OCI-M2 (cell line): ENCODE measurements around the gene SUGCT.

ENCODE experiments used
- DNase-seq: peaks from one replicate; lab custom pipeline; 2025; ENCODE audit not compliant: unreplicated experiment; lab: John Stamatoyannopoulos, UW

SUGCT gene

GRCh38 chr7:40316176-40316575, 181.4 kb downstream of the SUGCT start:
- DNase-seq: no peak

DNA sequence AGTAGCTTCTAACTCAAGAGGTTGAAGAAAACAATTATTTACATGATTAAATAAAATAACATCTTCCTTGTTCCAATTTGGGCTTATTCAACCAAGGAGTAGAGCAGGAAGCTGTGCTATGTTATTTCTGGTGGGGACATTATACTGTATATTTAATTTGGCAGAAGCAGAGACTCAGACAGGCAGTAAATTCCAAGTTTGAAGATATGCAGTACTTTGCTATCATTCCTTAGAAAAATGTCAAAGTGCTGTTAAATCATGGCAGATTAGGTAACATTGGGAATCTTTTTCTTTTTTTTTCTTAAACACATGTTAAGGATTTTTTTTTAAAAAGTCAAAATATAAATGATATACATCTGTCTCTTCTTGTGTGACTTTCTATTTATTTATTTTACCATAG, 190.1 kb downstream of the SUGCT start:
- no peak for DNase-seq

- DNase-seq: no peak
These were observed 192.3 kb downstream of the SUGCT start for GRCh38 chr7:40327113-40327512.

GRCh38 chr7:40327873-40328272, 193.1 kb downstream of the SUGCT start:
- DNase-seq: no peak

DNA sequence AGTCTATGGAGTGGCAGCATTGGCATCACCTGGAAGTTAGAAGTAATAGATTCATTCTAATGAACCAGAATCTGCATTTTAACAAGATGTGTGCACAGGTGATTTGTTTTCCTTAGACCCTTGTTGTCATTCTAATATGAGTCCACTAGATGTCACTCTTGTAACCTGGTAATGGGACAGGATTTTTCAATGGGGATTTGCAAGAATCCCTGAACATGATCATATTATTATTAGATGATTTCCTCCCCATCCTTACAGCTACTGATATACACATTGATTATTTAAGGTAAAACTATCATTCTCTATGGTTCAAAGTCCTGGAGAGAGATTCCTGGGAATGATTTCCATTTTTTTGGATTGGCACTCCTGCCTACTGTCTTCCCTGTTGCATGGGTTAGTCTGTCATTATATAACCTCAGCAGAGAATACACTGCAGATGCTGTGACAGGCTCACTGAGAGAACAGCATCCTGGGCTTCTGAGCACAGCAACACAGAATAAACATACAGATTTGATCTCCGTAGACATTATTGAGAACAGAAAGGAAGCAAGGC, 194.9 kb downstream of the SUGCT start:
- no peak for DNase-seq

DNA sequence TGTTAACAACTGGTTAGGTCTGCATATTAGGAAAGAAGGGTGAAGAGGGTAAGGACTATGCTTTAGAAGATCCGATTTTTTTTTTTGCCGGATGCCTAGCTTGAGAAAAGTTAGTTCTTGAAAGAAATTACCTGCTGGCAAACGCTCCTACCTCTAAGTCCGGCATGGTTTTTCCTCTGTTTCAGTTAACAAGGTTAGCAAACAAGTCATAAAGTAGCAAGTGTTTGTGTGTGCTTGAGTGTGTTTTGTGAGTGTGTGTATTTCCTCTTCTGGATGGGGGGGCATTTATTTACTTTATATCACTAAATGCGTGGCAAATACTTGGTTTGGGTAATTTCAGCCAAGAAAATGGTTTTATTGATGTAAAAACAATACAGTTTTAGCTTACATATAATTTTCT, 195.6 kb downstream of the SUGCT start:
- no peak for DNase-seq

GRCh38 chr7:40331915-40332314, 197.1 kb downstream of the SUGCT start:
- no peak for DNase-seq

DNA sequence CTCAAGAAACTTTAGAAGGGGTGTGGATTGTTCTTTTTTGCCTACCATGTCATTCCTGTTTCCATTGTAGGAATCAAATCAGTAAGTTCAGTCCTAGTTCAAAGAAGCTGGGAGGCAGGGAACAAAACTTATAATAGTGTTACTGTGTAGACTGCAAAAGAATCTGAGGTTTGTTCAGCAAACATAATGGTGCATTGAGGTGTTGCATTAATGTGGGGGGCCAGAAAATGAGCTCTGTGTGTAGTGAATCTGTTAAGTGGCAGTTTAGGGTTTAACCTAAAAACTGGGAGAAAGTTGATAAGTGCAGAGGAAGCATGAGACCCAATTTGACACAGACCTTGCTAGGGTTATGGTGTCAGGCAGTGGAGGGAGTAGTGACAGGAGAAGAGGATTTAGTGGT, 197.7 kb downstream of the SUGCT start:
- no peak for DNase-seq

DNA sequence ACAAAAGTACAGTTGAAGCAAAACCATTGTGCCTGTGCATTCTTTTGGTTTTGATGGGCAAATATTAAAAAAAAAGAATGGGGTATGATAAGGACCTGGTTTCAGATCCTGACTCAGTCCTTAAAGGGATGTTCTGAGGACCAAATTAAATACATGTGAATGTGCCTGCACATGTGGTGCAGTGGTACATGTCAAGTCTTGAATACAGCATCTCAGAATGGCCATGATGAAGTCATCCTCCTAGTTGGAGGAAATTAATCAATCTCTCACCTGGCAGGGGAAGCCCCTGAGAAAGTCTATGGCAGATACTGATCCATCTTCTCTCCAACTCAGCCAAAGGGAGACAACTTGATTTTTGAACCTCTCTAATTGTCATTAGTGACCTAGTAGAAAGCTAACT, 207.0 kb downstream of the SUGCT start:
- no peak for DNase-seq

GRCh38 chr7:40346554-40346953, 211.7 kb downstream of the SUGCT start:
- DNase-seq: no peak

DNA sequence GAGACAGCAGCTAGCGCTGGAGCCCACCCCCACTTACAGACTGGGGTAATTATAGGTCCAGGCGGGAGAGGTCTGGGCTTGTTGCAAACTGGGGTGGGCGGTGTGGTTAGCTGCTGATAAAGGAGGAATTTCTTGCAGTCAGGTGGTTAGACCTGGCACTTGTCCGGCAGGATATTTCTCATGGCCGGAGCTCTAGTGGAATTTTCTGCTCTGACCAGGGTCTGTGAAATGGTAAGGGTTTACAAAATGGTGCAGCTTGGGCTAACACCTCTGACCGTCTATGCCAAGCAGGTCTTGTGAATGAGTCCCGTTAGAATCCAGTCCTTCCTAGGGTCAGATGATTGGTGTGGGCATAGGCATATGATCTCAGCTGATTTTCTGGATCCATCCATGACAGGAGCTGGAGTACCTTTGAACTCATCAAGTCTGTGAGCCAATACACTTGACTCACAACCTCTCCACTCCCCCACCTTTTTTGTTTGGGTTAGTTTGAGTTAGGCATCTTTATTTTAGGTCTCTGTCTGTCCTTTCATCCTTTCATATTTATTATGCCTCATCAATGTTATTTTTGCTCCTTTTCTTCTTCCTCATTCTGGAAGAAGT, 213.4 kb downstream of the SUGCT start:
- no peak for DNase-seq

DNA sequence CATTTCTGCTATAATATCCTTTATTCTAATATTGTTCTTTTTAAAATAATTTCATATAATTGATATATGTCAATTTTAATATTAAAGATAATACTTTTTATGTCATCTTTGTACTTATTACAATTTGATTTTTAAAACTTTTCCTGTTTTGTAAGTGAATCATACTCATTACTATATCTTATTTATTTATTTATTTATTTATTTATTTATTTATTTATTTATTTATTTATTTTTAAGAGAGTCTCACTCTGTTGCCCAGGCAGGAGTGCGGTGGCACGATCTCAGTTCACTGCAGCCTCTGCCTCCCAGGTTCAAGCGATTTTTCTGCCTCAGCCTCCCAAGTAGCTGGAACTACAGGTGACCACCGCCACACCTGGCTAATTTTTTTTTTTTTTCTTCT, 215.3 kb downstream of the SUGCT start:
- no peak for DNase-seq

DNA sequence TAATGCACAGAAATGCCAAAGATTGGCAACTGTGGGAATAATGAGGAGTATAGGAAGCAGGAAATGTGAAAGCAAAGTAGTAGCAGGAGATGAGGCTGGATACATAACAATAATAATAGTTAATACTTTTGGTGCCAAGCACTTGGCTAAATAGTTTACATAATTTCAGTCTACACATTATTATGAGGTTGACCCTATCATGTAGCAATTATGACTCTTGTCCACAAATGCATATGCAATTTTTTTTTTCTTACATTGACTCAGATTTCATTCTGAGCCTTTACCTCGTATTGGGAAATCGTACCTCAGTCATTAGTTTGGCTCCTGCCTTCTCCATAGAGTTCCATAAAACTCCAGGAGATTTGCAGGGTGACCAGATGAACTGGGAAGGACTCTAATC, 219.9 kb downstream of the SUGCT start:
- no peak for DNase-seq

- DNase-seq: no peak
These were observed 221.5 kb downstream of the SUGCT start for GRCh38 chr7:40356312-40356711.

DNA sequence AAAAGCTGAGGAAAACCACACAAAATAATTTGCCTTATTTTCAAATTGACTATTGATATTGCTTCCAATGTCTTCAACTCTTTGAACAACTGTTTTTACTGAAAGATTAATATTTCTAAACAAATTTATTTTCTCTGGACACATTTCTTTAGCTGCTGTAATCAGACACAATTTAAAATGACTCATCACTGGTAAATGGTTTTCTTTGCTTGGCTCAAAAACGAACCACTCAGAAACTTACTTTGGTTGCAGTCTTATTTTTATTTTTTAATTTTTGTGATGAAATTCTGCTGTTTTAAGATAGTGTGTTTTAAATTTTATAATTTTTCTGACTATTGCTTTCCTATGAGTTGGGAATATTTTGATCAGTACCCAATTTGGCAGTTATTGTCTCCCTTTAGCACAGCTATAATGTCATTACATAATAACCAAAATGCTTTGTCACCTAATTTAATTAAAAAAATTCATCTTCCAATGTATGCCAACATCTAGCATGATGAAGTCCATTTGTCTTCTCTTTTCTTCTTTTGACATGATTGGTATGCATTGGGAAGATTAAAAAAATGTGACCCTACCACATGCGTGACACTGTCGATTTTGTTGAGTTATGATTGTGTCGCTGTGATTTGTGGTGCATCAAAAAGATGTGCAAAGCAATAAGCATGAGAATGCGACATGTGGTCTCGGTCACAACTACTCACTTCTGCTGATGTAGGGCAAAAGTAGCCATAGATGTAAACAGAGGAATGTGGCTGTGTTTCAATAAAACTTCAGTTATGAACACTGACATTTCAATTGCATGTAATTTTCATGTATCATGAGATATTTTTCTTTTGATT, 222.3 kb downstream of the SUGCT start:
- DNase-seq: no peak

DNA sequence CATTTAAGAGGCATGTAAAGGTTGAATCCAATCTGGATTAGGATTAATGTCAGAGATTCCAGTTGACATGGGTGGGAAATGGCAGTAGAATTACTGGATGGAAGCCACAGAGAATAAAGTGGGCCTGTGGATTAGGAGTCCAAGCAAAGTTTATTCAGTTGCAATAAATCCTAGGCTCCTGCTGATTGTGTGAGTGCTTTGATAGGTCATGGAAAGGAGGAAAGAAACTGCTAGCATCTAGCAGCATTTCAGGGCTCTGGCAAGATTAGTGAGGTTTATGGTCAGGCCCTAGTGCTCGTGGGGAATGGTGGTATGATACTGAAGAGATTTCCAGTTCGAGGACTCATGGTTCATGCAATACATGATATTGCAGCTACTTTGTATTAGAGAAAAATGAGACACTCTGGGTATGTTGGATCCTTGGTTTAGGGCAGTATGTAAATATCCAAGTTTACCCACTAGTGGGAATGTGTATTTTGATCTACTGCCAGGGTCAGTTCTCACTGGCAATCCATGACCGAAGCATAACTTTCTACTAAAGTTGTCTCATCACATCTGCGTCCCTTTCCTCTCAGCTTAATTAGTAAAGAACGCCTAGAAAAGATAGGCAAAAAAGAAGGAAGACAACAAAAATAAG, 235.0 kb downstream of the SUGCT start:
- no peak for DNase-seq

GRCh38 chr7:40371806-40372440, 237.1 kb downstream of the SUGCT start:
- DNase-seq: no peak

DNA sequence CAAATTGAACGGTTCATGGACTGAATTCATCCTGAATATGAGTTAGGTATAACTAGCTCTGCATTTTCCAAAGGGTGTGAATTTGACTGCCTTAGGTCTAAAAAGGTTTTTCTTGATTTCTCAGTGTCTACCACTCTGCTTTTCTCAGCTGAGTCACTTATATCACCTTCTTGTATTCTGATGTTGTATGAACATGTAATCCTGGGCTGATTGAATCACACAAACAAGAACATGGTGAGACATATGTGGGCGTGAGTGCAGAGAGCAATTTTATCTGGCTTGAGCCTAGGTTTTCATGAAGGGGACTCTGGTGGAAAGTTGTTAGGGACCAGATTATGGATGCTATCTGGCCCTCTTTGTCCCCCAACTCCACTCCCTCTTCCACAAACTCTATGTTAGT, 239.8 kb downstream of the SUGCT start:
- no peak for DNase-seq

- DNase-seq: no peak
These were observed 245.3 kb downstream of the SUGCT start for GRCh38 chr7:40380111-40380510.

DNA sequence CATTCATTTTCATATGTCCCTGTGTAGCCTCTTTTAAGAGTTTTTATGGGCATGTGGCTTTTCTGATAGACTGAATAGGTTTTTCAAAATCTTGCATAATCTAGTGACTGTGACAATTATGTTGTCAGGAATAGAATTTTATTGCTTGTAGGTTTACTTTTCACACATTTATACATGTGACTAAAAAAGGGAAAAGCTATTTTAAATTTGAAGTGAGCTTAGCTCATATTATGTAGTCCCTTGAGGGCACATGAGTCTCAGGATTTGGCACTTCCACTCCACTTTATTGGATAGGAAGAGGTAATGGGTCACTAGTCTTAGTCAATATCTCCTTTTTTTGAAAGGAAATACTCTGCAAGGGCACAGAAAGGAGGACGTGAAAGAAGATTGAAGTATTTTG, 247.3 kb downstream of the SUGCT start:
- DNase-seq: no peak

- DNase-seq: no peak
These were observed 258.9 kb downstream of the SUGCT start for GRCh38 chr7:40393660-40394059.

GRCh38 chr7:40394400-40394799, 259.6 kb downstream of the SUGCT start:
- no peak for DNase-seq
